GM18520 (cell line): ENCODE measurements around the gene FOXP4.
A peak's percentile ranks its signal among the peaks of the same experiment; 100 is the strongest.

Source experiments
- ATAC-seq: cut with Tn5 transposase; IDR thresholded peaks from one replicate; pipeline ENCODE4 v1.9.1; 2021; ENCODE audit not compliant: unreplicated experiment

The FOXP4 gene

GRCh38 chr6:41519745-41520699, 26.2 kb upstream of the FOXP4 start:
- no peak for ATAC-seq

- no peak for ATAC-seq
These were observed 23.2 kb upstream of the FOXP4 start for GRCh38 chr6:41522780-41523548.

GRCh38 chr6:41523915-41524633, 22.1 kb upstream of the FOXP4 start:
- no peak for ATAC-seq

GRCh38 chr6:41524634-41525011, 21.6 kb upstream of the FOXP4 start:
- no peak for ATAC-seq

GRCh38 chr6:41527721-41528408, 18.3 kb upstream of the FOXP4 start:
- ATAC-seq = no peak

GRCh38 chr6:41528409-41528963, 17.7 kb upstream of the FOXP4 start:
- no peak for ATAC-seq

- no peak for ATAC-seq
These were observed 17.1 kb upstream of the FOXP4 start for GRCh38 chr6:41529049-41529448.

- ATAC-seq = no peak
These were observed 16.2 kb upstream of the FOXP4 start for GRCh38 chr6:41529970-41530369.

GRCh38 chr6:41530476-41530875, 15.7 kb upstream of the FOXP4 start:
- ATAC-seq = no peak

- ATAC-seq = no peak
These were observed 15.2 kb upstream of the FOXP4 start for GRCh38 chr6:41531016-41531415.

- peak; percentile 75 for ATAC-seq
These were observed 14.3 kb upstream of the FOXP4 start for GRCh38 chr6:41531591-41532582.

GRCh38 chr6:41535766-41536165, 10.4 kb upstream of the FOXP4 start:
- ATAC-seq = no peak

- no peak for ATAC-seq
These were observed 9.1 kb upstream of the FOXP4 start for GRCh38 chr6:41536795-41537758.

GRCh38 chr6:41538556-41539182, 7.5 kb upstream of the FOXP4 start:
- ATAC-seq = no peak

GRCh38 chr6:41539204-41539603, 7.0 kb upstream of the FOXP4 start:
- ATAC-seq = no peak

- no peak for ATAC-seq
These were observed 4.8 kb upstream of the FOXP4 start for GRCh38 chr6:41541364-41541763.

- no peak for ATAC-seq
These were observed 3.1 kb upstream of the FOXP4 start for GRCh38 chr6:41543087-41543486.

GRCh38 chr6:41545247-41545702, 906 bp upstream of the FOXP4 start:
- ATAC-seq = no peak
